ENCODE data around the gene NADSYN1.

NADSYN1 gene

DNA sequence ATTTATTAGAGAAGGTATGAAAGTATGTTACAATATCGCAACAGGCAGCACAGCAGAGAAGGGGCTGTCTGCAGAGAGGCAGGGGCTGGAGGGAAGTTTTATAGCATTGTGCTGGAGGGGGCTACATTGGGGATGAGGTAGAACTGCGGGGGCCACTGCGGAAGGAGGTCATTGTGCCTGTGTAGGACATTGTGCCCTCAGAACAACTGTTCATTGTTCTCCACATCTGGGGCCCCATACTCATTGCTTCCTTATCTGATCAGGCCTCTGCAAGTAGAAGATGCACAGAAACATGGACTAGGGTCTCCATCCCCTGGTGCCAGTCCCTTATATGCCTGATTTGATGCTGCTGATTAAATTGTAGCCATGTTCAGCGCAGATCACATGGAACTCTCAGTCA, 12.1 kb downstream of the NADSYN1 start:
- H3K27ac ChIP-seq = no peak overlapping the region
- H3K4me3 ChIP-seq = no peak overlapping the region

DNA sequence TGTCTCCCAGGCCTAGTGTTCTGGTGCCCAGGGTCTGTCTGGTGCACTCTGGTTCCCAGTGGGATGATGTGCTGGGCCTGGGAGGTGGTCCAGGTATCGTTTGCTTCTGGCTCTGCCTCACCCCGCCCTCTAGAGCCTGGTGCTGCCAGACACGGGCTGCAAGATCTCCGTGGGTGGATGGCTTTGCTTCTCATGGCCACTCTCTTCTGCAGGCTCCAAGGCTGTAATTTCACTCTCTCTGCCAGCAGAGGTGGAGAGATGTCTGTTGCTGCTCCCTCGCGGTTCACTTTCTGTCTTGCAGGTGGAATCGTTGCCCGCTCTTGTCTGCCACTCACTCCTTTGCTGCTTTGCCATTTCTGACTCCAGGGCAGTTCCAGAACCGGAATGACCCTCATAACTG, 13.4 kb downstream of the NADSYN1 start:
- Histone ChIP-seq H3K4me3 (no peak overlapping the region), H3K27ac (no peak overlapping the region)

DNA sequence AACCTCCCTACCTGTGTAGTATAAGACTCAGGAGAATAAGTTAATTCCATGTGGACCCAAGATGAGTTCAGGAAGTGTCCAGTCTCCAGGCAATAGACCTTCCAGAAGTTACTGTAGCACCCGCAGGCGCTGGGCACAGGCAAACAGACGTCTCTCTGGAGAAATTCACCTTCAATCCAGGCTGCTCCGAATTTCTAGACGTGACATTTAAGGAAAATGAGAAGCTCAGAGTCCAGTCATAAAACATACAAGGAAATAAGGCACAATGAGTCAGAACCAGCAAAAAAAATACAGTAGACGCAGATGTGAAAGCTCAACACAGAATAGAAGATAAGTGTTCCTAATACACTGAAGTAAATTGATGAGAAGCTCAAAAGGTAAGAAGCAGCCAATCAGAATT, 14.2 kb downstream of the NADSYN1 start:
- Histone ChIP-seq H3K27ac (no peak overlapping the region), H3K4me3 (no peak overlapping the region)

DNA sequence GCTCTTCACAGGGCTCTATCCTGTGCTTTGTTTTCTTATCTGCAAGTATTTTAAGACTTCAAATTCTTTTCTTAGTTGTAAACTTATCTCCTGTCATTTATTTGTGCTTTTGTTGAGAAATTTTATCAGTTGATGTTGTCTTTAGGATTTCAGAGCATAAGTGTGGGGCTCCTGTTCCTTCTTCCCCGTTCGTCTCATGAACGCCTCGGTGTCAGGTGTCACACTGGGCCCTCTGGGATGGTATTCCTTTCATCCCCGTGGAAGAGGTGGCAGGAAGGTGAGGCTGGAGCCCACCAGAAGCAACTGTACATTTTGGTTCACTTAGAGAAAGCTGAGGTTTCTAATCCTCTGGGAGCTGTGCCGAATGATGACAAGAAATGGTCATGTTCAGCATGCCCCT, 17.9 kb downstream of the NADSYN1 start:
- H3K27ac ChIP-seq = no peak overlapping the region
- H3K4me3 ChIP-seq = no peak overlapping the region

DNA sequence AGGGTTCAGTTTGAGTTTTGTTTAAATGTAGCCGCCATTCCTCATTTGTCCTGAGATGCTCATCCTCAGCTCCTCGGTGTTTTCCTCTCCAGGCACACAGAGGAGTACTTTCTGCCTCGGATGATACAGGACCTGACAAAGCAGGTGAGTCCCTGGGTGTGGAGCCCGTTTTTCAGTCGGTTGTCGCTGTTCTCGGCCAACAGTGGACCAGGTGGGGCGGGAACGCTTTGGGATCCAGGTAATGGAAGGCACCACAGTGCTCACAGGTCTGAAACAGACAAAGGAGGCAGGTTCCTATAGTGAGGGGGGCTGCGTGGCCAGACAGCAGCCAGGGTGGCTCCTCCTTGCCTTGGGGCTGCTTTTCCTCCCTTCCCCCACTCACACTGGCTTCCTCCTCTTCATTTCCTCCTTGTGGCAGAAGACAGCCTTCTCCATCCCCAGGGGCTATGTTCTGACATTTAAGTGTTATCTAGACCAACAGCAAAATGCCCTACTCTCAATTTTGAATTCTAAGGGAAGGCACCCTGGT, 19.4 kb downstream of the NADSYN1 start:
- H3K27ac ChIP-seq = no peak overlapping the region

DNA sequence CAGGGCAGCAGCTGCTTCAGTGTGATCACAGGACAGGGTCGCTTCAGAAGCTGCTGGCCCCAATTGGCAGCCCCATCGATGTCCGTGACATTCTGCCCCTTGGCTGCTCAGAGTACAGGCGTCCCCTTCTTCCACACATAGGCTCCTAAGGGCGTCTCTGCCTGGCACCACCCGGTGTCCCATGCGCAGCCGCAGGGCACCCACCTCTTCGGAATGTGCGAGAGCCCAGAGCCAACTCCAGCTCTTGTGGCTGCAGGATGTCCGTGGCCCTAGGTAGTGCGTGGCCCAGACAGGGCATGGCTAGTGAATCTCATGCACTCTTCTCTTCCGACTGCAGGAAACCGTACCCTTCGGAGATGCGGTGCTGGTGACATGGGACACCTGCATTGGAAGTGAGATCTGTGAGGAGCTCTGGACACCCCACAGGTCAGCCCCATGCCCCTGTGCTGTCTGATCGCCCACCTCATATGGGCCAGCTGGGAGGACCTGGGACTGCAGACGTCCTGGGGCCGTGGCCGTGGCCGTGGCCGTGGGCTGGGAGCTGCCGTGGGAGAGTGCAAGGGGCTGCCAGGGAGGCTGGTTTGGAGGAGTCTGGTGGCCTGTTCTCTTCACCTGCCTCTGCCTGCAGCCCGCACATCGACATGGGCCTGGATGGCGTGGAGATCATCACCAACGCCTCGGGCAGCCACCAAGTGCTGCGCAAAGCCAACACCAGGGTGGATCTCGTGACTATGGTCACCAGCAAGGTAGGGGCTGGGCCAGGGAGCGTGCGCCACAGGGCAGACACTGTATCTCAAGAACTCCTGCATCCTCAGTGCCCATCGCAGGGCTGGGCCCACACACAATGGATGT, 20.2 kb downstream of the NADSYN1 start:
- no peak overlapping the region for H3K27ac ChIP-seq
- no peak overlapping the region for H3K4me3 ChIP-seq

More for the DNA sequence above, 19.4 kb downstream of the NADSYN1 start:
- H3K4me3 ChIP-seq = no peak overlapping the region

DNA sequence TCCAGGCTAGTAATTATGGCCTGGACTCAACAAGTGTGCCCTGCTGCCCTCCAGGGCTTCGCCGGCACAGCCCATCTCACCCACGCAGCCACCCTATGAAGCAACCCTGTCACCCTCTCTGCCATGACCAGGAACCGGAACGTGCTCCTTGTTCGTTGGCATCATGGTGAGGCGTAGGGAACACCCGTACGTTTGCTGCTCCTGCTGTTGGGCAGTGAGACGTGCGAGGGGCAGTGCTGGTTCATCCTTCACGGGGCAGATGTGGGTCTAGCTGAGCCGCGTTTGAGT, 20.7 kb downstream of the NADSYN1 start:
- Histone ChIP-seq H3K4me3 (no peak overlapping the region), H3K27ac (no peak overlapping the region)

DNA sequence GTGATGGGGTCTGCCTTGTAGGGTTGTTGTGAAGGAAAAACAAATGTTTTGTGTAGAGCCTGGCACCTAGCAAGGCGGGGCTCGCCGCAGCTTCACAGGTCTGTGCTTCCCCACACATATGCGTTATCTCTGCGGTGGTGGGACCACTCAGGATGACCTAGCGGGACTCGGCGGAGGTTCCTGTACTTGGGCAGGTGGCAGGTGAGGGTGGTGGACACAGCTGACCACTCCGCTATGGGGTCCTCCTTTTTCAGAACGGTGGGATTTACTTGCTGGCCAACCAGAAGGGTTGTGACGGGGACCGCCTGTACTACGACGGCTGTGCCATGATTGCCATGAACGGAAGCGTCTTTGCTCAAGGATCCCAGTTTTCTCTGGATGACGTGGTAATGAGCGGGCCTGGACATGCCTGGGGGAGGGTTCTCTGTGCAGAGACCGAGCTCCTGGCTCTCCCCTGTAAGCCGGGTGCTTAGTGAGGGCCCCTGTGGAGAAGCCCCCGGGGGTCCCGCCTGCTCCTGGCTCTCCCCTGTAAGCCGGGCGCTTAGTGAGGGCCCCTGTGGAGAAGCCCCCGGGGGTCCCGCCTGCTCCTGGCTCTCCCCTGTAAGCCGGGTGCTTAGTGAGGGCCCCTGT, 21.3 kb downstream of the NADSYN1 start:
- Histone ChIP-seq H3K4me3 (no peak overlapping the region), H3K27ac (no peak overlapping the region)

DNA sequence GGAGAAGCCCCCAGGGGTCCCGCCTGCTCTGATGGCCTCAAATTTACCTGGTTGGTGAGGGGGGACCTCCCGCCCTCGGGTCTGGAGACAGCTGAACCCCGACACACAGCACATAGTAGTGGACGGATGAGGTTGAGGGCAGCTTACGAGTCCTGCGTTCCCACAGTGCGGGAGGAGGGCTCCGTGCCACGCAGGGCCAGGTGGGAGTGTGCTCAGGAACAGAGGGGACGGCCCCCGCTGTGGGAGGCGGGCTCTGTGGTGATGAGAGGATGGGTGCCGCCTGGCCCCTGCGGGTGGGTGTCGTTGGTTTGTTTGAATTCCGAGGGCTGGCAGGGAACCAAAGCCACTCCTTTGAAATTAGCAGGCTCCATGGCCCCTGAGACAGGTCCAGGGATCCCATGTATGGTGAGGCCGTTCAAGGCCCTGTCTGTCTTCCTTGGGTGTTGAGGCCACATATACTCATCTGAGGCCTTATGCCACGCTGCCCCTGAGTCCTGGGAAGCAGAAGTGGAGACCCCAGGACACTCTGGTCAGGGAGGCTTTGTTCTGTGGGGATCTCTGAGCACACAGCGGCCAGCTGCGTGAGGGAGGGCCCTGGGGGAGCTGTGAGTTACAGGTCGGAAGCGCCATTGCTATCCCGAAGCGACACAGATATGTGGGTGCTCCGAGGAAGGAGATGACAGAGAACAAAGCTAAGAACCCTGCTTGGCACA, 21.9 kb downstream of the NADSYN1 start:
- no peak overlapping the region for H3K27ac ChIP-seq
- H3K4me3 ChIP-seq = no peak overlapping the region

DNA sequence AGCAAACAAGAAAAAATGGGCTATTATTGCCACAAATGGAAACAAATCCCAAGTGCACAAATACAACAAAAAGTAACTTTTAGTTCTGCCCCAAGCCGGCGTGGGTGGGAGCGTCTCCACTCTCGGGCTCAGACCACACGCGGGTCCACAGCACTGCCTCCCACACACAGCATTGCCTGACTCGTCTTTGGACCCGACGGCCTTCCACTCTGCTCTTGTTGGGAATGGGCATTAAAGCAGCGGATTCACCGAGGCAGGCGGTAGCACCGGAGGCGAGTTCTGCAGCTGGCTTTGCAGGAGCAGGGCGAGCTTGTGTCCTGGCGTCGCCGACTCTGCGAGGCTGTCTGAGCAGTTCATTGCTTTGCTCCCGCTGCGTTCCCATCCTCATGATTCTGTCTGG, 23.0 kb downstream of the NADSYN1 start:
- no peak overlapping the region for H3K4me3 ChIP-seq
- no peak overlapping the region for H3K27ac ChIP-seq

DNA sequence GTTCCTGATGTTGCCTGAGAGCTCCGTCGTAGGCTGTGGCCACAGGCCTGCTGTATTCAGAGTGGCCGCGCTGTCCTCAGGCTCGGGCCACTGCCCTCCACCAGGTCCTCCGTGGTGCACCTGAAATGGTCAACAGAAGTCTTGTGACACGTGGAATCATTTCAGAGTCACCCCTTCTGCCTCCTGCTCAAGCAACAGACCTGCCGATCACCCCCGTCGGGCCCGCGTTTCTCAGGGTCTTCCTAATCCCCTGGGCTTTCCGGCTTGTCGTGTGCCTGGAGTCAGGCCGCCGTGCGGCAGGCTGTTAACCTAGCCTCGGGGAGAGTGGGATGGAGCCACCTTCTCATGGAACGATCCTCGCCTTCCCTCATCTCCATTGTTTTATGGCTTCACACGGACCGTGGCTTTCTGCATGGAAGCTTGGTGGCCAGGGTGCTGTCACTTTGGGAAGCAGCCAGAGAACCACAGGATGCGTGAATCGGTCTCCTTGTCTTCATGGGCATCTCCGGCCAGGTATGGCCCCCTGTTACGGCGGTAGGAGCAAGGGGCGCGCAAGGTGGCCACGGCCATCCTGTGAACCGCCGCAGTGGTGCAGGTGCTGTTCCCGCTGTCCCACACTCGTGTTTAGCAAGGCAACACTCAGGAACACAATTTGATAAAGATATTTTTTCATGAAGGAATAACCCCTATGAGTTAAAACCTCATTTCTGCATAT, 24.1 kb downstream of the NADSYN1 start:
- H3K27ac ChIP-seq = no peak overlapping the region

DNA sequence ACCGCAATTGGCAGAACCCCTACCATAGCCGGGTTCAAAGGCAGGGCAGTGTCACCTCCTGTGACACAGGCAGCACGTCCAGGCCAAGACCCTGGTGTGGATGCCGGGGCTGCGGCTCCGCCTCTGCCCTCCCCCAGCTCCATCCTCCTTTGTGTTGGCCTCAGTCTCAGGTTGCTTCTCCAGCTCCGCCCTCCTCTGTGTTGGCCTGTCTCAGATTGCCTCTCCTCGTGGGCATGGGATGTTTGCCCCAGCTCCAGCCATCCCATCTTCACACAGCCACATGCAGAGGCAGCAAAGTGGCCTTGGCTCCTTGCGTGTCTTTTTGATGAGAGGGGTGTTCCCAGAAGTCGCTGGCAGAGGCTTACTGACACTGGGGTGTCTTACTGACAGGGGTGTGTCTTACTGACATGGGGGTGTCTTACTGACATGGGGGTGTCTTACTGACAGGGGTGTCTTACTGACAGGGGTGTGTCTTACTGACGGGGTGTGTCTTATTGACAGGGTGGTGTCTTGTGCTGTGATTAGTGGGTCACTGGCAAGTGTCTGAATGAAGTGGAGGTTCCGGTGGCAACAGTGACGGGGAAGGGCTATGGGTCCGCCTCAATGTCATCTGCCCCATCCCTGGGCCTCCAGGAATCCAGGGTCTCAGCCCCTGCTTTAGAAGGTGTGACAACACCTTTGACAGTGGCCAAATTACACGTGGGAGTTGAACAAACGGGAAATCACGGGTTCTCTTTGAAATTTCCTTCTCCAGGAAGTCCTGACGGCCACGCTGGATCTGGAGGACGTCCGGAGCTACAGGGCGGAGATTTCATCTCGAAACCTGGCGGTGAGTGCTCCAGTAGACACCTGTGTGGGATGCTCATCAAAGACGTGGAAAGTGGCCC, 24.9 kb downstream of the NADSYN1 start:
- no peak overlapping the region for H3K4me3 ChIP-seq
- no peak overlapping the region for H3K27ac ChIP-seq

More for the DNA sequence above, 24.1 kb downstream of the NADSYN1 start:
- H3K4me3 ChIP-seq = no peak overlapping the region

DNA sequence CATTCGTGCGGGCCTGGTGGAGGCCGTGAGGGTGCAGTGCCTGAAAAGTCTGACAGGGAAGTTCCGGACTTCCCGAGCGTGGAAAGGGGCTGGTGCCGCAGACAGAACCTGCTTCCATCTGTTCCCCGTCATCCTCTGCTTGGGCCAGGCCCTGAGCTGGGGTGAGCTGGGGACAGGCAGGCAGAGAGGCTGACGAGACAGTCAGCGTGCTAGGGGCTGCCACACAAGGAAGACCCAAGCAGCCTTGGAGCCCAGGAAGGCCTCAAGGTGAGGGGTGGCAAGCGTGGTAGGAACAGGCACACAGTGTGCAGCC, 25.5 kb downstream of the NADSYN1 start:
- no peak overlapping the region for H3K4me3 ChIP-seq

DNA sequence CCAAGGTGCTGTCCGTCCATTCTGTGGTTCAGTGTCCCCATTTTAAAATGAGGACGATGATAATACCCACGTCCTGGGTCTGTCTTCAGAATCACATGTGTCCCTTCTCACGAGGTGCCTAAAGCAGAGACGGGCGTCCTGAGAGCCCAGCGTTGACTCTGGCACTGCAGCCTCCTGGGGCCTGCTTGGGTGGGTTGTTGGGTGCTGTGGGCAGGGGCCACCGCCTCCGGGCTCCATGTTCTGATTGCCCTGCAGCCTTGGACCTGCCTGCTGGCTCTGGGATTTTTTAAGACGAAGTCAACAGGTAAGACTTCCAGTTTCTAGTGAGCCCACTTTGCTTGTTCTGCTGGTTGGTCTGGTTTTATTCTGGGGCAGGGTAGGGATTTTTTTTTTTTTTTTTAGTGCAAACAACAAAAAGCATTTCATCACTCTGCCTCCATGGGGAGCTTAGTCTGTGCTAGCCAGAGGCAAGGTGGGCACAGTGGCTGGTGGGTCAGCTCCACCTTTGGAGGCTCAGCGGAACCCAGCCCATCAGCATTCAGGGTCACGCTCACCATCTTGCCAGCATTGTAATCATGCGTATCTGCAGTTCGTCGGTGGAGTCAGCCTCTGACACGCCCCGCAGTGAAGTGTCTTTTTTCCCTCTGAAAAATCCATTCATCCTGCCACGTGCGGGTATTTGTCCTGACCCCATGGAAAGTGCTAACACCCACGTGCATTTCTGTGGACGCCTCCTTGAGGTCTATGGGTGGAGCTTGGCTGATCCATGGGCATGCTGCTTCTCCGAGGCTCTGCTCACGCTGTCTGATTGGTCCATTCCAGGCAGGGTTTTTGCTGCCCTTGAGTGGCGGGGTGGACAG, 28.3 kb downstream of the NADSYN1 start:
- Histone ChIP-seq H3K27ac (no peak overlapping the region), H3K4me3 (no peak overlapping the region)

More for the DNA sequence above, 25.5 kb downstream of the NADSYN1 start:
- no peak overlapping the region for H3K27ac ChIP-seq

DNA sequence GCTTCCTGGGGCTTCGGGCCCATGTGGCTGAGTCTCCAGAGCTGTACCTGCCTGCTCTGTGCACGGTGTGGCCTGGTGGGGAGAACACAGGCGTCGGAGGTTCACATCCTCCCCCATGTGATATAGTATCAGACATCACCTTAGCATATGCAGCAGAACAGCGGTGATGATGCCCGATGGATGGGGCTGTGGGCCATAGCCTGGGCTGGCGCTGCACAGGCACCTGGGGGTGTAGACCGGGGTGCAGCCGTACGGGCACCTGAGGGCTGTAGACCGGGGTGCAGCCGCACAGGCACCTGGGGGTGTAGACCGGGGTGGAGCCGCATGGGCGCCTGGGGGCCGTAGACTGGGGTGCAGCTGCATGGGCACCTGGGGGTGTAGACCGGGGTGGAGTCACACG, 29.2 kb downstream of the NADSYN1 start:
- H3K4me3 ChIP-seq = no peak overlapping the region

DNA sequence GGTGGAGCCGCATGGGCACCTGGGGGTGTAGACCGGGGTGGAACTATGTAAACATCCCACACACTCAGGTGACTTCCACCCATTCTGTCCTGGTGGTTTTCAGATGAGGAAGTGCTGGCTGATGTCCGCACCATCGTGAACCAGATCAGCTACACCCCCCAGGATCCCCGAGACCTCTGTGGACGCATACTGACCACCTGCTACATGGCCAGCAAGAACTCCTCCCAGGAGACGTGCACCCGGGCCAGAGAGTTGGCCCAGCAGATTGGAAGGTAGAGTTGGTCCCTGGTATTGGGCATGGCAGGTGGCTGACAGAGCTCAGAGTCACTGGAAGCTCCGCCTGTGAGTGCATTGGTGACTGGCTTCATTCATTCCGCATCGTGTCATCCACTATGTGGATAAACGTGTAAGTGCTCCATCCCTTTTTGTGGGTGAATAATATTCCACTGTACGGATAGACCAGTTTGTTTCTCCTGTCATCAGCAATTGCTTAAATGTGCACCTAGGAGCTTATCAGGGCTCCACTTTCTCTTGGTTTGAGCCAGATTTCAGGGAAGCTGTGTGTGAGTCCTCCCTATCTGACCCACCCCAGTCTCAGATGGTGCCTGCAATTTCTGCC, 29.9 kb downstream of the NADSYN1 start:
- no peak overlapping the region for H3K4me3 ChIP-seq
- H3K27ac ChIP-seq = no peak overlapping the region

More for the DNA sequence above, 29.2 kb downstream of the NADSYN1 start:
- no peak overlapping the region for H3K27ac ChIP-seq

DNA sequence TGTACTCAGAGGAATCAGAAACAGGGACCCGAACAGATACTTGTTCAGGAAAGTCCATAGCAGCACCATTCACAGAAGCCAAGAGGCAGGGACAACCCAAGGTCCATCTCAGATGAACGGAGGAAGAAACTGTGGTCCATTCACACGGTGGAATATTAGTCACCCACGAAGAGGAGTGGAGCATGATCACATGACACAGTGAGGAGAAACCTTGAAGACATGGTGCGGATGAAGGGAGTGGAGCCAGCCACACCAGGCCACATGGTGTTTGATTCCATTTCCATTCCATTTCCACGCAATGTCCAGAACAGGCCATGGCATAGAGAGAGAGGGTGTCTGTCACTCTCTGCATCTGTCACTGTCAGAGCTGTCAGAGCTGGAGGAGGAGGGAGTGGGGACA, 30.7 kb downstream of the NADSYN1 start:
- H3K27ac ChIP-seq = no peak overlapping the region
- no peak overlapping the region for H3K4me3 ChIP-seq
